Heart left ventricle (tissue), 13 donors: ENCODE results near the gene CST1.

ENCODE experiments used
- CTCF ChIP-seq, 12 donors: fragments of 200-600 bp; sonication (generic) in 4 of 12; IDR thresholded peaks; one replicate each; pipeline versions ENCODE4 v1.5.0 to v1.8.0; 2018 to 2022; ENCODE audit warnings: antibody characterized with exemption in 12 of 12, mild to moderate bottlenecking in 5 of 12
- POLR2A ChIP-seq, 2 donors: fragments of 450-650 bp; IDR thresholded peaks; one replicate each; pipeline ENCODE4 v1.6.1; 2017; ENCODE audit warnings: antibody characterized with exemption in 2 of 2, mild to moderate bottlenecking in 2 of 2, moderate library complexity in 2 of 2
- donor health status: ischemic (EF 13 %, LVEDD 7.1; RV severe dilation, severe dysfunction).
- donor health status: DM: no; HTN: yes; CAD: no.
- donor health status: DM: no; HTN: no; CAD: no.
- donor health status: ischemic (EF 25% LVEDD 6.9; RV normal size, moderate dysfunction).
- donor health status: ischemic (EF 25% LVEDD 5.7; RV mildly dilated, moderate dysfunction).
- donor health status: ischemic (EF 35%, LVEDD 5.7; RV mildly dilated, moderate dysfunction).
- donor health status: nonischemic (EF 11% LVEDD 7.7; RV severe dilation, severe dysfunction).
- donor health status: DM: yes; HTN: yes; CAD: no.
- donor health status: PGD.
- donor health status: ischemic (EF 29% LVEDD 5.4; RV normal size, mild dysfunction).
- donor health status: nonischemic (EF 23%, LVEDD 6.1; RV moderate dilation, normal function).

GRCh38 chr20:23782366-23782983 lies 31.7 kb upstream of the CST1 start:
- no peak for TF ChIP-seq POLR2A (IDR thresholded peaks at IDR 0.05)
- peak; percentile 32 to 56 (median 53) for TF ChIP-seq CTCF (IDR thresholded peaks at IDR 0.05)
